Measurements from ENCODE around the gene SEMA5A.

Gene SEMA5A

GRCh38 chr5:9194509-9194908 is 351.4 kb downstream of the SEMA5A start:
- TF ChIP-seq ZNF274 (IDR thresholded peaks at IDR 0.05; ENCODE audit: low read depth, low read length), result no peak
- TF ChIP-seq YY1 (IDR thresholded peaks at IDR 0.05; ENCODE audit: insufficient read depth, insufficient read length), result no peak
- no peak for TF ChIP-seq SUZ12 (IDR thresholded peaks at IDR 0.05; ENCODE audit: extremely low read depth, insufficient read depth, insufficient read length)
- no peaks in the 10 kb centered on the region for H3K4me1 ChIP-seq (ENCODE audit: insufficient read depth, insufficient read length)

GRCh38 chr5:9192266-9192665 is 353.6 kb downstream of the SEMA5A start:
- H3K9ac ChIP-seq (ENCODE audit: insufficient read length, low read depth), result no peak overlapping the region
- no peaks in the 10 kb centered on the region for H3K4me1 ChIP-seq (ENCODE audit: insufficient read depth, insufficient read length)
- no peaks in the 10 kb centered on the region for H3K9me3 ChIP-seq (ENCODE audit: insufficient read depth, low read length)
- no peak for DNase-seq (ENCODE audit: low read depth, low spot score)
- H3K36me3 ChIP-seq (ENCODE audit: insufficient read depth, insufficient read length, low read length), result no peaks in the 10 kb centered on the region
- no peaks in the 10 kb centered on the region for H3K27me3 ChIP-seq (ENCODE audit: insufficient read depth, insufficient read length)
- TF ChIP-seq ZNF274 (IDR thresholded peaks at IDR 0.05; ENCODE audit: low read depth, low read length) (no peak), SUZ12 (IDR thresholded peaks at IDR 0.05; ENCODE audit: extremely low read depth, insufficient read depth, insufficient read length) (no peak), YY1 (IDR thresholded peaks at IDR 0.05; ENCODE audit: insufficient read depth, insufficient read length) (no peak)
- no peak overlapping the region for H3K4me3 ChIP-seq (ENCODE audit: insufficient read length, low read depth)

More at GRCh38 chr5:9194509-9194908, 351.4 kb downstream of the SEMA5A start:
- Histone ChIP-seq H3K27me3 (ENCODE audit: insufficient read depth, insufficient read length) (no peaks in the 10 kb centered on the region), H3K4me3 (ENCODE audit: insufficient read length, low read depth) (no peak overlapping the region), H3K9me3 (ENCODE audit: insufficient read depth, low read length) (no peaks in the 10 kb centered on the region), H3K36me3 (ENCODE audit: insufficient read depth, insufficient read length, low read length) (no peaks in the 10 kb centered on the region), H3K9ac (ENCODE audit: insufficient read length, low read depth) (no peak overlapping the region)
- DNase-seq (ENCODE audit: low read depth, low spot score), result no peak

DNA sequence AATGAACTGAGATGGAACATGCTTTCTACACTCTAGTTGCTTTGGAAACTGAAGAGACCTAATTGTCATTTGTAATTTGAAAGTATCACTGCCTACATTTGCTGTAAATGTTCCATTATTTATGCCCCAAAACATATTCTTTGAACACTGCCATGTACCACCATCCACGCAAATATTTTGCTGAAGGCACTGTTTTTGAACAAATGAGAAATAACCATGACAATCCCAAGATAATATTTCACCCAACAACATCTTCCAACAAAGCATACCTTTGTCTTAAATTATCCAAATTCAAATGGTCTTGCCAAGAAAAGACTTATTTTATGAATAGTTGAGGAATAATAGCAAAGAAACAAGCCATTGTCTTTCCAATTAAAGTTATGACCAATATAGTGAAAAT is 356.2 kb downstream of the SEMA5A start:
- Histone ChIP-seq H3K9ac (ENCODE audit: insufficient read length, low read depth) (no peak overlapping the region), H3K4me1 (ENCODE audit: insufficient read depth, insufficient read length) (no peaks in the 10 kb centered on the region), H3K9me3 (ENCODE audit: insufficient read depth, low read length) (no peaks in the 10 kb centered on the region), H3K27me3 (ENCODE audit: insufficient read depth, insufficient read length) (no peaks in the 10 kb centered on the region), H3K4me3 (ENCODE audit: insufficient read length, low read depth) (no peak overlapping the region), H3K36me3 (ENCODE audit: insufficient read depth, insufficient read length, low read length) (no peaks in the 10 kb centered on the region)
- DNase-seq (ENCODE audit: low read depth, low spot score), result no peak
- no peak for TF ChIP-seq ZNF274 (IDR thresholded peaks at IDR 0.05; ENCODE audit: low read depth, low read length)
- TF ChIP-seq SUZ12 (IDR thresholded peaks at IDR 0.05; ENCODE audit: extremely low read depth, insufficient read depth, insufficient read length), result no peak
- no peak for TF ChIP-seq YY1 (IDR thresholded peaks at IDR 0.05; ENCODE audit: insufficient read depth, insufficient read length)

DNA sequence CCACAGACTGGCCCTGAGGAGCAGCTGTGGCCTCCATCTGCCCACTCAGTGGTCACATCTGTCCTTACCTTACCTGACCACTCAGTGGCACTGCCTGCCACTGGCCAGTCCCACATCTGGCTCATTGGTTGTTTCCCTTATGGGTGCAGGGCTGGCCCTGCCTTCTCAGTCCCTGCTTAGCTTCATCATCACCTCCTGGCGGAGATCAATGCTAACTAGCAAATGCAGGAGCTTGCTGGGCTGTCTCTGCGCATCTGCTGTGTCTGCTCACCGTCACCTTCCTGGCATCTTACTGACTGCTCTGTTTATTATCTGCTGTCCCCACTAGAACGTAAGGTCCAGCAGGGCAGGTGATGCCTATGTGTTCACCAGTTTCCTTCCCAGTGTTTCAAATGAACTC is 356.9 kb downstream of the SEMA5A start:
- no peaks in the 10 kb centered on the region for H3K27me3 ChIP-seq (ENCODE audit: insufficient read depth, insufficient read length)
- H3K9me3 ChIP-seq (ENCODE audit: insufficient read depth, low read length), result no peaks in the 10 kb centered on the region
- DNase-seq (ENCODE audit: low read depth, low spot score), result no peak

GRCh38 chr5:9188131-9188530 is 357.7 kb downstream of the SEMA5A start:
- no peak for TF ChIP-seq ZNF274 (IDR thresholded peaks at IDR 0.05; ENCODE audit: low read depth, low read length)
- TF ChIP-seq SUZ12 (IDR thresholded peaks at IDR 0.05; ENCODE audit: extremely low read depth, insufficient read depth, insufficient read length), result no peak
- no peak for TF ChIP-seq YY1 (IDR thresholded peaks at IDR 0.05; ENCODE audit: insufficient read depth, insufficient read length)
- Histone ChIP-seq H3K9me3 (ENCODE audit: insufficient read depth, low read length) (no peaks in the 10 kb centered on the region), H3K4me1 (ENCODE audit: insufficient read depth, insufficient read length) (no peaks in the 10 kb centered on the region), H3K36me3 (ENCODE audit: insufficient read depth, insufficient read length, low read length) (no peaks in the 10 kb centered on the region), H3K9ac (ENCODE audit: insufficient read length, low read depth) (no peak overlapping the region), H3K4me3 (ENCODE audit: insufficient read length, low read depth) (no peak overlapping the region), H3K27me3 (ENCODE audit: insufficient read depth, insufficient read length) (no peaks in the 10 kb centered on the region)
- DNase-seq (ENCODE audit: low read depth, low spot score), result no peak

More for the DNA sequence above, 356.9 kb downstream of the SEMA5A start:
- no peaks in the 10 kb centered on the region for H3K36me3 ChIP-seq (ENCODE audit: insufficient read depth, insufficient read length, low read length)
- H3K9ac ChIP-seq (ENCODE audit: insufficient read length, low read depth), result no peak overlapping the region
- no peak overlapping the region for H3K4me3 ChIP-seq (ENCODE audit: insufficient read length, low read depth)
- H3K4me1 ChIP-seq (ENCODE audit: insufficient read depth, insufficient read length), result no peaks in the 10 kb centered on the region
- TF ChIP-seq ZNF274 (IDR thresholded peaks at IDR 0.05; ENCODE audit: low read depth, low read length) (no peak), SUZ12 (IDR thresholded peaks at IDR 0.05; ENCODE audit: extremely low read depth, insufficient read depth, insufficient read length) (no peak), YY1 (IDR thresholded peaks at IDR 0.05; ENCODE audit: insufficient read depth, insufficient read length) (no peak)

GRCh38 chr5:9187614-9188013 is 358.3 kb downstream of the SEMA5A start:
- Histone ChIP-seq H3K27me3 (ENCODE audit: insufficient read depth, insufficient read length) (no peaks in the 10 kb centered on the region), H3K4me1 (ENCODE audit: insufficient read depth, insufficient read length) (no peaks in the 10 kb centered on the region), H3K36me3 (ENCODE audit: insufficient read depth, insufficient read length, low read length) (no peaks in the 10 kb centered on the region), H3K9me3 (ENCODE audit: insufficient read depth, low read length) (no peaks in the 10 kb centered on the region), H3K9ac (ENCODE audit: insufficient read length, low read depth) (no peak overlapping the region), H3K4me3 (ENCODE audit: insufficient read length, low read depth) (no peak overlapping the region)
- TF ChIP-seq SUZ12 (IDR thresholded peaks at IDR 0.05; ENCODE audit: extremely low read depth, insufficient read depth, insufficient read length) (no peak), ZNF274 (IDR thresholded peaks at IDR 0.05; ENCODE audit: low read depth, low read length) (no peak), YY1 (IDR thresholded peaks at IDR 0.05; ENCODE audit: insufficient read depth, insufficient read length) (no peak)
- no peak for DNase-seq (ENCODE audit: low read depth, low spot score)

DNA sequence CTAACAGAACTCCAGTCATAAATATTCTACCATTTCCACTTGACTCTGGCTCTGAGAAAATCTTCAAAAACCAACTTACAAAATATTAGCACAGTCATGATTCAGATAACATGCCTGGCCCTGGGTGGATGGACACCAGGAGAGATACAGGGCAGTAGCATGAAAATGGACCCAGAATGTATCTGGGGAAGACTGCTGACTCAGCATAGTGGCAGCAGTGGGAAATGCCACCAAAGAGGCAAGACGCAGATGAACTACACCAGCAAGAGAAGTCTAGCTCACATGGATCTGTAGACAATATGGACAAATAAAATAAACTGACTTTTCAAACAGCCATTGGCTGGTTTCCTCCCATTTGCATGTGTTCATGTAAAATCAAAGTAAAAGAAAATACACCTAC is 359.8 kb downstream of the SEMA5A start:
- DNase-seq (ENCODE audit: low read depth, low spot score), result no peak
- TF ChIP-seq SUZ12 (IDR thresholded peaks at IDR 0.05; ENCODE audit: extremely low read depth, insufficient read depth, insufficient read length), result no peak
- TF ChIP-seq YY1 (IDR thresholded peaks at IDR 0.05; ENCODE audit: insufficient read depth, insufficient read length), result no peak
- no peak for TF ChIP-seq ZNF274 (IDR thresholded peaks at IDR 0.05; ENCODE audit: low read depth, low read length)
- Histone ChIP-seq H3K4me1 (ENCODE audit: insufficient read depth, insufficient read length) (no peaks in the 10 kb centered on the region), H3K27me3 (ENCODE audit: insufficient read depth, insufficient read length) (no peaks in the 10 kb centered on the region), H3K4me3 (ENCODE audit: insufficient read length, low read depth) (no peak overlapping the region), H3K9ac (ENCODE audit: insufficient read length, low read depth) (no peak overlapping the region), H3K9me3 (ENCODE audit: insufficient read depth, low read length) (no peaks in the 10 kb centered on the region), H3K36me3 (ENCODE audit: insufficient read depth, insufficient read length, low read length) (no peaks in the 10 kb centered on the region)

Data from NT2/D1 (cell line).